Ureter (tissue), 1 donor: ENCODE results near the gene PNMA6A. TPM values are rescaled to one million over a fixed set of nuclear protein-coding genes. Genes with fewer than 3 reads are reported as not detected.
"Not testable (repeated sequence)": the region's sequence is repeated elsewhere in the genome, so short reads cannot be mapped to it uniquely, and the experiment has no call there.

Source experiments
- DNase-seq: peaks from one replicate; pipeline ENCODE4 v3.0.0-alpha.2; 2020; ENCODE audit warnings: low spot score
- total RNA-seq: library from RNA; stranded (reverse); gene quantifications from one replicate; pipeline ENCODE4 v1.2.4, GENCODE V29; 2023
- donor health status: DM: yes; HTN: yes; CAD: no.

PNMA6A gene
- total RNA-seq = 0.55 TPM

DNA sequence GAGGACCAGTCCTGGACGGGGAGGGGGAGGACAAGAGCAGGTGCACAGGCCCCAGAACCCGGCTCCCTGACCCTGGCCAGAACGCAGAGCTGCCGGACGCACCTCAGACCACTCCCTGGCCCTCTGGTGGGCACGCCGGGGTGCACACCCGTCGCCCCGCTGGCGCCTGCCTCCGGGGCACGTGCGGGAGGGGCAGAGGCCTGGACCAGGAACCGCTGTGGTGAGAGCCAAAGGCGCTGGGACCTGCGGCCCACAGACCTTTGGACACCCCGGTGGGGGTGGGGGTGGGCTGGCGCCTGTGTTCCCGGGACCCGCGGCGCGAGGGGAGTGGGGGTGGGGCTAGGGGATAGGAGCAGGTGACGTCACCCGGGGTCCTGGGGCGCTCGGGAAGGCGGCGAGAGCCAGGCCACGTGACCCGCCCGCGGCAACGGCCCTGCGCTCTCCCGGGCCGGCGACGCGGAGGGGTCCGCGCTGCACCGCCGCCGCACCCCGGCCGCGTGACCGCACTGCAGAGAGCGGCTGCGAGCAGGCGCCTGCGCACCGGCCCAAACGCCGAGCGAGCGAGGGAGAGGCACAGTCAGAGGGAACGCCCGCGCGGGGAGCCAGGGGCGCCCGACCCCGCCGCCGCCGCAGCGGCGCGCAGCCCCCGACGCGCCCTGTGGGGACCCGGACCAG lies at the start of gene PNMA6A:
TSS of gene PNMA6A (plus strand) at position 546 of the 675 bp plus-strand sequence. CDS start 609 bp downstream, outside the sequence.
- not testable (repeated sequence) for DNase-seq

DNA sequence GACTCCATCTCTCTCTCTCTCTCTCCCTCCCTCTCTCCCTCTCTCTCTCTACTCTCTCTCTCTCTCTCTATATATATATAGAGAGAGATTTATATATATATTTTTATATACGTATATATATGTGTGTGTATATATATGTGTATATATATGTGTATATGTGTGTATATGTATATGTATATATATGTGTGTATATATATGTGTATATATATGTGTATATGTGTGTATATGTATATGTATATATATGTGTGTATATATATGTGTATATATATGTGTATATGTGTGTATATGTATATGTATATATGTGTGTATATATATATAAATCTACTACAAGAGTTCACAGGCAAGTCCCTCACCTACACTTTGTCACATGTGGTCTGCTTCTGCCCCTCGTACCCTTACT lies 45.8 kb upstream of the PNMA6A start:
- not testable (repeated sequence) for DNase-seq

DNA sequence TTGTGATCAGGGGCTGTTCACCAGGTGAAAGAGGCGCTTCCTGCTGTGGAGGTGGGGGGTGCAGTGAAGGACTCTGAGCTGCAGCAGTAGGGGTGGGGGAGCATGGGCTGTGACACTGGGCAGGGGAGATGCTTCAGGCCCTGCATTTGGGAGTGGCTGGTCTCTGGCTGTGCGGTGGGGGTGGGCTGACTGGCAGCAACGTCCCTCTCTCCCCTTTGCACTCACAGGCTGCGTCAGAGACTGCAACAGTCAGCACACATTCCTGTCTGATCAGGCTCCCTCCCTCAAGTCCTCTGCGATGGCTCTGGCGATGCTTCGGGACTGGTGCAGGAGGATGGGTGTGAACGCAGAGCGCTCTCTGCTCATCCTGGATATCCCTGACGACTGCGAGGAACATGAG lies 43.8 kb upstream of the PNMA6A start:
- not testable (repeated sequence) for DNase-seq

DNA sequence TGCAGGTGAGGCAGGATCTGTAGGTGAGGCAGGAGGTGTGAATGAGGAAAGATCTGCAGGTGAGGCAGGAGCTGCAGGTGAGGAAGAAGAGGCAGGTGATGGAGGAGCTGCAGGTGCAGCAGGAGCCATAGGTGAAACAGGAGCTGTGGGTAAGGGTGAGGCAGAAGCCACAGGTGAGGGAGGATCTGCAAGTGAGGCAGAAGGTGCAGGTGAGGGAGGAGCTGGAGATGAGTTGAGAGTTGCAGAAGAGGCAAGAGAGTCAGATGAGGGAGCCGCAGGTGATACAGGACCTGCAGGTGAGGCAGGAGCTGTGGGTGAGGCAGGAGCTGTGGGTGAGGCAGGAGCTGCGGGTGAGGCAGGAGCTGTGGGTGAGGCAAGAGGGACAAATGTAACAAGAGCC lies 43.1 kb upstream of the PNMA6A start:
- no peak for DNase-seq

DNA sequence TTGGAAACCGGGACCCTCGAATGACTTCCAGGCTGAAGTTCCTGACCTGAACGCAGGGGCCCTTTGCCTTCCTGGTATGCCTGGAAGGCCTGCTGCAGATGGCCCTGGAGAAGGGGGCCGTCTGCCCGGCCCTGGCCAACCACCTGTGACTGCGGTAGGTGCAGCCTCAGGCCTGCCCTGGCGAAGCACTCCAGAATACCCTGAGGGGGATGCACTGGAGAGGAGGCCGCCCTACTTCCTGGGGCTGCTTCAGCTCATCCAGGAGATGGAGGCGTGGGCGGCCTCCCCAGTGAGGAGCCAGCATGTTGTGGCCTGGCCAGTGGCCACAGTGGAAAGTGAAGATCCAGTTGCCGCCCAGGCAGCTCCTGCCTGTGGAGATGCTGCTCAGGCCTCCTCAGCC lies 42.4 kb upstream of the PNMA6A start:
- DNase-seq = no peak

DNA sequence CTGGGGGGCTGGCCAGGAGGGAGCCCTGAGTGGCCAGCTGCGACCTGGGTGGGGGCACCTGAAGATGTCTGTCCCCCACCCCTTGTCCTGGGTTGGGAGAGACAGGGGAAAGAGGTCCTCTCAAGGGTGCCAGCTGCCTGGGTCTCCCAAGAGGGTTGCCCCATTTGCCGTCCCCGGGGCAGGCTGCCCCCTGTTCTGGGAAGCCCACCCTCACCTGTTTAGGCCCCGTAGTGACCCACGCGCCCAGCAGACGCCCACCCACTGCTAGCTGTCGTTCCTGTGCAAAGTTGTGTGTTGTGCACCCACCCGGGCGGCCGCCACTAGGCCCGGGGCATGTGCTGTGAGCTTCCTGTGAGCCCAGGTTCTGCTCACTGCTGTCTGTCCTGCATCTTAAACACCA lies 41.5 kb upstream of the PNMA6A start:
- no peak for DNase-seq

DNA sequence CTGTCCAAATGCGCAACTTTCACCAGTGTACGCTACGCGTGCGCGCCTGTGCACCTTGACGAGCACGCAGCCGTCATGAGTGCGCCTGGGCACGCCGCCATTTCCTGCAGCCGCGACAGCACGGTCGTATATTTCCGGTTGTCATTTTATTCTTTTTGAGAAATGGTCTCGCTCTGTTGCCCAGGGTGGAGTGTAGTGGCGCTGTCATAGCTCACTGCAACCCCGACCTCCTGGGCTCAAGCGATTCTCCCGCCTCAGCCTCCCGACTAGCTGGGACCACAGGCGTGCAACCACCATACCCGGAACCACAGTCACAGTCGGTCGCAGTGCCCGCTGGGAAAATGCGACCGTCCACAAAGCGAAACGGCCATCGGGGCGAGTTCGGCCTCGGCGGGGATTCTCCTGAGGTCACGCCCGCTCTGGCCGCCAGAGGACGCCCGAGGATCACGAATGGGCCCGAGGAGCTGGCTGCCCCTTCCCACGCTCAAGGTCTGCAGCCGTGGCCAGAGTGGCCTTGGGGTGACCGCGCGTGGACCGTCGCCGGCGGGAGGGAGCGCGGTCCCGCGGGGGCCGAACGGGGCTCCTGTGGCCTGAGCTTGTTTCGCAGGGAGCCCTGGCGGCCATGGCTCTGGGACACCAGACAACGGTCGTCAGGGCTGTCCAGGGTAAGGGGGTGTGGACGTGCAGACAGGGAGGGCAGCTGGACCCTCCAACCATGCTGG lies 39.7 kb upstream of the PNMA6A start:
- DNase-seq = peak; percentile 74

DNA sequence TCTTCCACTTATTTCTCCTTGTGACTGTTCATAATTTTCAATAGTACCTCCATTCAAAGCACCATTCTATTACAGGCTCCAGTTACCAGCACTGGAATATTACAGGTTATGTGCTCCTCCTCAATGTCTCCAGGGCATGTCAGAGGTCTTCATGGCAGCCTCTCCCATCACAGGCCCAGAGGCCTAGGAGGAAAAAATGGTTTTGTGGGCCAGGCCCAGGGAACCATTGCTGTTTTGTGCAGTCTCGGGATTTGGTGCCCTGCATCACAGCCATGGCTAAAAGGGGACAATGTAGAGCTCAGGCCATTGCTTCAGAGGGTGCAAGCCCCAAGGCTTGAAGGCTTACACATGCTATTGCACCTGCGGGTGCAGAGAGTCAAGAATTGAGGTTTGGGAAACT lies 23.2 kb upstream of the PNMA6A start:
- DNase-seq = no peak

DNA sequence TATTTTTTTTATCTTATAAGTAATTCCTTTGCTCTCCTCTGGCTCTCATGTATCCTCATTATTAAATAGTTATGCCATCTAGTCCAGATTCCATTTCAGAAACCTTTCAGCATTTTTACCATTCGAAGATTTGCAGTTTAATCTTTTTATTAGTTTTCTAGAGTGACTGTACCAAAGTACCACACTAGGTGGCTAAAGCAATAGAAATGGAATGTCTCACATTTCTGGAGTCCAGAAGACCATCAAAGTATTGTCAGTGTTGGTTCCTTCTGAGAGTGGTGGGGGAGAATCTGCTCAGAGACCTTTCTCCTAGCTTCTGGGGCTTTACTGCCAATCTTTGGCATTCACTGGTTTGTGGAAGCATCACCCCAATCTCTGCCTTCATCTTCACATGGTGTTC lies 19.7 kb upstream of the PNMA6A start:
- DNase-seq = no peak

DNA sequence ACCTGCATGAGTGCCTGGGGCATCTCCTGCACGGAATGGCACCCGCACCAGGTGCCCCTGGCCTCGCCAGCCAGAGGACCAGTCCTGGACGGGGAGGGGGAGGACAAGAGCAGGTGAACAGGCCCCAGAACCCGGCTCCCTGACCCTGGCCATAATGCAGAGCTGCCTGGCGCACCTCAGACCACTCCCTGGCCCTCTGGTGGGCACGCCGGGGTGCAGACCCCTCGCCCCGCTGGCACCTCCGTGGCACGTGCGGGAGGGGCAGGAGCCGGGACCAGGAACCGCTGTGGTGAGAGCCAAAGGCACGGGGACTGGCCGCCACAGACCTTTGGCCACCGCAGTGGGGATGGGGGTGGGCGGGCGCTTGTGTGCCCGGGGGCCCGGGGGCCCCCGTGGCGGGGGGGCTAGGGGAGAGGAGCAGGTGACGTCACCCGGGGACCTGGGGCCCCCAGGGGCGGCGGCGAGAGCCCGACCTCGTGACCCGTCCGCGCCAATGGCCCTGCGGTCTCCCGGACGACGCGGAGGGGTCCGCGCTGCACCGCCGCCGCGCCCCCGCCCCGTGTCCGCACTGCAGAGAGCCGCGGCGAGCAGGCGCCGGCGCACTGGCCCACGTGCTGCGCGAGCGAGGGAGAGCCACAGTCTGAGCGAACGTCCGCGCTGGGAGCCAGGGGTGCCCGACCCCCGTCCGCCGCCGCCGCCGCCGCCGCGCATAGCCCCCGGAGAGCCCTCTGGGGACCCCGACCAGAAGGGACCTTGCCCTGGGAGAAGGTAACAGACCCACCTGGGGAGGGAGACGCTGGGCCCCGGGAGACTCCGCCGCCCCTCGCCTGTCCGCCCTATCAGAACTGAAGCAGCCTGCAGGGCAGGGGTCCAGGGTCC lies 16.1 kb upstream of the PNMA6A start, which contains the start of gene PNMA3:
TSS of gene PNMA3 (plus strand) at position 600 of the 879 bp plus-strand sequence. CDS start 586 bp downstream, outside the sequence.
- no peak for DNase-seq

DNA sequence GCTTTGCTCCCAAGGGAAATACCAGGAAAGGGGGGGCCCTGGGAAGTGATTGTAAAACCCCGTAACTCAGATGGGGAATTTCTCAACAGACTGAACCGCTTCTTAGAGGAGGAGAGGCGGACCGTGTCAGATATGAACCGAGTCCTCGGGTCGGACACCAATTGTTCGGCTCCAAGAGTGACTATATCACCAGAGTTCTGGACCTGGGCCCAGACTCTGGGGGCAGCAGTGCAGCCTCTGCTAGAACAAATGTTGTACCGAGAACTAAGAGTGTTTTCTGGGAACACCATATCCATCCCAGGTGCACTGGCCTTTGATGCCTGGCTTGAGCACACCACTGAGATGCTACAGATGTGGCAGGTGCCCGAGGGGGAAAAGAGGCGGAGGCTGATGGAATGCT lies 15.0 kb upstream of the PNMA6A start:
- no peak for DNase-seq

DNA sequence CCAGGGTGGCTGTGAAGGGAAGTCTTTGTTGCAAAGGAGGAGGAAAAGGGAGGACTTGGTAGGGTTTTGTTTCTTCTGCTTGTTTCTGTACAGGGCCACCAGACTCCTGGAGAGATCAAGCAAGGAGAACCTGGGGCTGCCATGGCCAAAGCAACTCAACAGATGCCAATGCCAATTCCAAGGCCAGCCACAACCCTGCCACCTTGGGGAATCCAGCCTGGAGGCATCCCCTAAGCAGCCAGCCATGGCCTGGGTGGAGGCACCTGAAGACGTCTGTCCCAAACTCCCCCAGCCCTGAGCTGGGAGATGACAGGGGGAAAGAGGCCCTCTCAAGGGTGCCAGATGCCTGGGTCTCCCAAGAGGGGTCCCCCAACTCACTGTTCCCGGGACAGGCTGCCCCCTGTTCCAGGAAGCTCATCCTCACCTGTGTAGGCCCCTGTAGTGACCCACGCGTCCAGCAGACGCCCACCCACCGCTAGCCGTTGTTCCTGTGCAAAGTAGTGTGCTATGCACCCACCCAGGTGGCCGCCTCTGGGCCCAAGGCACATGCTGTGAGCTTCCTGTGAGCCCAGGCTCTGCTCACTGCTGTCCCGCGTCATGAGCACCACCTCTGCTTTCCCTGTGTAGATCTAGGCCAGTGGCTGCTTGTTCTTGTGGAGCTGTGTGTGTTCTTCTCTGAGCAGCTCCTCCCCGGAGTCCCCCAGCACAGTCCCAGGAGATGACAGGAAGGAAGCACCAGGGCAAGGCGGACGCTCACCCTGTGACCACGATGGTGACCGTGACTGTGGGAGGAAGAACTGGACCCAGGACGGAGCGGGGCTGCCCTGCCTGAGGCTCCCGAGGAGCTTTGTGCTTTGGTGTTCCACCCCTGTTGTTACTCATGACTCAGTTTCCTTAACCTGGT lies 12.8 kb upstream of the PNMA6A start:
- no peak for DNase-seq

DNA sequence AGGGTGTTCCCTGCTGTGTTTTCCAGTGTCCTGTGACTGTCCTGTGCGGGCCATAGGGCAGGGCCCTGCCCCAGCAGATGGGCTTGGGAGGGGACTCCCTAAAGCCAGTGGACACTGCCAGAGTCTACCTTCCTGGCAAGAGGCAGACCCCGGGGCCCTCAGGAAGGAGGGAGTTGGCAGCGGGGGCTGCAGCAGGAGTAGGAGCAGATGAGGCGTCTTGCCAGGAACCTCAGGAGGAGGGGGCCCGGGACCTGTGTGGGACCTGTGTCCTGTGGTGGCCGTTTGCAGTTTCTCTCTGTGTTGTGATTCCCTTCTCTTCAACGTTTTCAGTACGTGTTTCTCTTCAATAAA lies 12.2 kb upstream of the PNMA6A start:
- DNase-seq = no peak

DNA sequence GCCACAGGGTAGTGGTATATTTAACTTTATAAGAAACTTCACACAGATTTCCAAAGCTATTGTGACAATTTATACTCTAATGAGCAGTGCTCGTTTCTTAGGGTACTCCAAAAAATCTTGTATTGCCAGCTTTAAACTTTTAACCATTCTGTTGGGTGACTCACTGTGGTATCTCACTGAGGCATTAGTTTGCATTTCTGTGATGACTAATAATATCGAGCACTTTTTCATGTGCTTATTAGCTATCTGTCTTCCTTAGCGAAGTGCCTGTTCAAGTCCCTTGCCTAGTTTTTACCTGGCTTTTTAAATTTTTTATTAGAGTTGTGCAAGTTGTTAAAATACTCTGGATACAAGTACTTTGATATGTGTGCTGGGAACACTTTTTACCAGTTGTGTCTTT lies 10.5 kb upstream of the PNMA6A start:
- no peak for DNase-seq

DNA sequence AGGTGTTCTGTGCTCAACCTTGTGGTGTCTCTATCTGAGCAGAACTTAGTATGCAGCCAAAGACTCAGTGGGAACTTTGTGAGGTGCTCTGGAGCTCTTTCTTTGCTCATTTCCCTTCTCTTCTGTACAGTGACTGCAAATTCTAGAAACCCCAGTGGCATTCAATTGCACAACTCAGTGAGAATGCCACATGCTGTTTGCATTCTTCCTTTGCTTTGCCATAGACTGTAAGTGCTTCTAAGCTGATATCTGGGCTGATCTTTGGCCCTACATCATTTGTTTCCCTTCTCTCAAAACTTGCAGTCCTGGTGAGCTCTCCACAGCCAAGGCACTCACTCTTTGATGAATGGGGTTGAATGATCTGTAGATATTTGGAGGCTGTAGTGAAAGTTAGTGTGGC lies 8.9 kb upstream of the PNMA6A start:
- no peak for DNase-seq

DNA sequence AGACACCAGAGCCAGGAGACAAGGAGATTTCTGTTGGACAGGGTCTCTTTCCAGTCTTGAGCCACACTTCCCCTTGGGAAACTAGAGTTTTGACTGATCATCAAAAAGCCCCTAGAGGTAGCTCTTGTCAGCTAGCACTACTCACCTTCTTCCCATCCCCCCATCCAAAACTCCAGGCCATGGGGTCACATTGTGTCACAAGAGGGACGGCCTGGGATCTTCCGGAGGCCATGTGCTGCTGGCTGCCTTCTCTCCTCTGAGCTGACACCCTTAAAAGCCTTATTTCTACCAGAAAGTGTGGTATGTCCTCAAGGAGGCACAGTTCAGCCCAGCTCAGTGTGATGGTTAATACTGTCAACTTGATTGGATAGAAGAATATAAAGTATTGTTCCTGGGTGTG lies 8.2 kb upstream of the PNMA6A start:
- no peak for DNase-seq

DNA sequence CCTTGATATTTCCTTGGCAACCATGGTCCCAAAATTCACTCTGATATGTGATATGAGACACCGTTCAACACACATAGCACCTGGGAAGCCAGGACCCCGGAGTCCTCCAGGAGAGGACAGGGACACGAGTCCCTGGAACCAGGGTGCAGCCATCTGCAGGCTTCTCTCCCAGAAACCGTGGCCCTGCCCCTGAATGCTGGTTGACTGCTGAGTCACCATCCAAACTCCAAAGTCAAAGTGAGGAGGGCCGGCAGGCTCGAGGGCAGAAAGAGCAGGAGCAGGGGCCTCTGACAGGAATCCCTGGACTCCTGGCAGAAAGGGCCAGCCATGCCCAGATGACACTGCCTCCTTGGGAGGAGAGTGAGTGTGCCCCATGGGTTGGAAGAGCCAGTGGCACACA lies 6.9 kb upstream of the PNMA6A start:
- DNase-seq = no peak

DNA sequence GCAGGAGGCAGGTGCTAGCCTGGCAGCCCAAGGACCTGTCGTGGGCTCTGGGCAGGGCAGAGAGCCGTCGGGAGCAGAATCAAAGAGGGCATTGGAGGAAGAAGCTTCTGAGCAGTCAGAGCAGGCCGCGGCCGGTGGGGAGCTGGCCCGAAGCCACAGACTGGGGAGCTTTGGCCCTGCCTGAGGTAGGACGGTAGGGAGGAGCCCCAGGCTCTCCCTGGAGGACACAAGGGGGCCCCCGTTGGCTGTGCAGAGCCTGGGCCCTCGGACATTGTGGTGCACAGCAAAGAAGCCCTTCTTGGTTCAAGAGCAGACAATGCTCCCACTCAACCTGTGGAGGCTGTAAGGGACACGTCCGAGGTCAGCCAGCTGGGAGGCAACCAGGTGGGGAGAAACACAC lies 5.9 kb upstream of the PNMA6A start:
- DNase-seq = not testable (repeated sequence)

DNA sequence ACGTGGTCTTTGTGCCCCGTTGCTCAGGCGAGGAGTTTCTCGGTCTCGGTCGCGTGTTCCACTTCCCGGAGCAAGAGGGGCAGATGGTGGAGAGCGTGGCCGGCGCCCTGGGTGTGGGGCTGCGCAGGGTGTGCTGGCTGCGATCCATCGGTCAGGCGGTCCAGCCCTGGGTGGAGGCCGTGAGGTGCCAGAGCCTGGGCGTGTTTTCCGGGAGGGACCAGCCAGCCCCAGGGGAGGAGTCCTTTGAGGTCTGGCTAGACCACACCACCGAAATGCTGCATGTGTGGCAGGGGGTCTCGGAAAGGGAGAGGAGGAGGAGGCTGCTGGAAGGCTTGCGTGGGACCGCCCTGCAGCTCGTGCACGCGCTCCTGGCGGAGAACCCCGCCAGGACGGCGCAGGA lies 1.1 kb downstream of the PNMA6A start:
- DNase-seq = not testable (repeated sequence)

DNA sequence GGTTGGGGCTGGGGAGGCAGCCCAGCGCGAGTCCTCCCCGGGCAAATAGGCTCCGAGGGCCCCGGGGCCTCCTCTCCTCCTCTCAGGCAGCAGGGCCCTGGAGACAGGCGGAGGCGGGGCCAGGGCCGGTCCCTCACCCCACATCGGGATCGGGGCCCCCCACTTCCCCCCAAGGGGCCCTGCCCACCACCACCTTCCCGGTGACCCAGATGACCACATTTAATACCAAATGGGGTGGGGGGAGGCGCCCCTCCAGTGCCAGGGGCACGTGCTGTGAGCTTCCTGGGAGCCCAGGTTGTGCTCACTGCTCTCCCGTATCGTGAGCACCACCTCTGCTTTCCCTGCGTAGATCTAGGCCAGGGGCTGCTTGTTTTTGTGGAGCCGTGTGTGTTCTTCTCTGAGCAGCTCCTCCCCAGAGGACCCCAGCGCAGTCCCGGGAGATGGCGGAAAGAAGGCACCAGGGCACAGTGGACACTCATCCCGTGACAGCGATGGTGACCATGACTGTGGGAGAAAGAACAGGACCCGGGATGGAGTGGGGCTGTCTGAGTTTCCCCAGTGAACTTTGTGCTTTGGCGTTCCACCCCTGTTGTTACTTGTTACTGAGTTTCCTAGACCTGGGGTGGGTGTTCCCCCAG lies 2.1 kb downstream of the PNMA6A start:
- no peak for DNase-seq

DNA sequence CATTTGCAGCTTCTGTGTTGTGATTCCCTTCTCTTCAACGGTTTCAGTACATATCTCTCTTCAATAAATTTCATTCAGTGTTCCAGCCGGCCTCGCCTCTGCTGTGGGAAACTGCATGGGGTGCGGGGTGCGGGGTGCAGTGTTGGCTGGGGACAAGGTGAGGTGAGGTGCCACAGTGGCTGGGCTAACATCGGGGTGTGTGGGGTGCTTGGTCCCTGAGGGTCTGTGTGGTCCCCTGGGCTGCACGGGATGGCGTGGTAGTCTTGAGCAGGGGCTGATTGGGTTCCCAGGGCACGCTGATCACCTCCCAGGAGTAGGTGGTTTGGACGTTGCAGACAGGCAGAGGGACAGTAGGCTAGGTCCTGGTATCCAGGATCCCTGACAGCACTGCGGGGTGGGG lies 2.7 kb downstream of the PNMA6A start:
- no peak for DNase-seq
